Smooth muscle cell (in vitro differentiated cells): Measurements from ENCODE around the gene MPP3. TPM values are rescaled to one million over a fixed set of nuclear protein-coding genes. Genes with fewer than 3 reads are reported as not detected.

Experiments
- DNase-seq: peaks from one replicate; lab custom pipeline; 2025; ENCODE audit not compliant: unreplicated experiment; lab: John Stamatoyannopoulos, UW
- H2AFZ ChIP-seq: fragments of 200-600 bp; sonication (generic); 2 replicates; pipeline ENCODE4 v1.6.0; 2016; ENCODE audit warnings: antibody characterized with exemption, low read depth, mild to moderate bottlenecking
- H3F3A ChIP-seq: fragments of 200-600 bp; sonication (generic); 2 replicates; pipeline ENCODE4 v1.6.0; 2017; ENCODE audit warnings: antibody characterized with exemption, low read depth
- H3K27ac ChIP-seq: fragments of 200-600 bp; sonication (generic); 2 replicates; pipeline ENCODE4 v1.5.1; 2016; ENCODE audit warnings: low read depth, mild to moderate bottlenecking
- H3K27me3 ChIP-seq: fragments of 200-600 bp; sonication (generic); 2 replicates; pipeline ENCODE4 v1.6.1; 2016; ENCODE audit warnings: low read depth, mild to moderate bottlenecking
- H3K36me3 ChIP-seq: fragments of 200-600 bp; sonication (generic); 2 replicates; pipeline ENCODE4 v1.5.1; 2016; ENCODE audit warnings: low read depth
- H3K4me1 ChIP-seq: fragments of 200-600 bp; sonication (generic); 2 replicates; pipeline ENCODE4 v1.5.1; 2016; ENCODE audit warnings: low read depth
- H3K4me2 ChIP-seq: fragments of 200-600 bp; sonication (generic); 2 replicates; pipeline ENCODE4 v1.6.0; 2016; ENCODE audit warnings: mild to moderate bottlenecking
- H3K4me3 ChIP-seq: fragments of 200-600 bp; sonication (generic); 2 replicates; pipeline ENCODE4 v1.5.1; 2016; ENCODE audit warnings: mild to moderate bottlenecking
- H3K79me2 ChIP-seq: fragments of 200-600 bp; sonication (generic); 2 replicates; pipeline ENCODE4 v1.6.0; 2016; ENCODE audit warnings: low read depth, mild to moderate bottlenecking
- H3K9ac ChIP-seq: fragments of 200-600 bp; sonication (generic); 2 replicates; pipeline ENCODE4 v1.6.0; 2016; ENCODE audit warnings: low read depth
- H3K9me3 ChIP-seq: fragments of 200-600 bp; sonication (generic); replicated peaks from 2 replicates; pipeline ENCODE4 v1.5.1; 2016; ENCODE audit warnings: low read depth
- H4K20me1 ChIP-seq: fragments of 200-600 bp; sonication (generic); 2 replicates; pipeline ENCODE4 v1.6.0; 2016; ENCODE audit warnings: low read depth
- CTCF ChIP-seq: fragments of 200-600 bp; sonication (generic); IDR thresholded peaks from 2 replicates; pipeline ENCODE4 v1.5.1; 2017; ENCODE audit warnings: borderline replicate concordance, mild to moderate bottlenecking, antibody characterized with exemption; ENCODE audit not compliant: insufficient read depth, poor library complexity, severe bottlenecking
- WGBS: methylation state at CpG from one replicate; pipeline ENCODE4 v1.1.7; 2016; ENCODE audit warnings: low lambda C conversion rate; 5-methylcytosine and 5-hydroxymethylcytosine counted together
- polyA plus RNA-seq: library from polyadenylated mRNA; unstranded; fragments of >200 nt; fragmentation: Nextera tagmentation; extraction: Ambion mirVana; gene quantifications from 2 replicates; pipeline ENCODE4 v1.2.1, GENCODE V29; 2016
- total RNA-seq: library from RNA; depleted of rRNA; stranded (reverse); fragments of >200 nt; gene quantifications from 2 replicates; pipeline ENCODE4 v1.2.3, GENCODE V29; 2014

The MPP3 gene
- total and polyA plus RNA-seq, 2 experiments from 2014 or later, result 6.7 to 8.1 TPM

GRCh38 chr17:43816336-43817320 lies 16.3 kb downstream of the MPP3 start:
- no peak overlapping the region for H3K4me2 ChIP-seq
- TF ChIP-seq CTCF, result no peak
- no peaks in the 10 kb centered on the region for H3K79me2 ChIP-seq
- no peaks in the 10 kb centered on the region for H3K4me1 ChIP-seq
- no peaks in the 10 kb centered on the region for H3K36me3 ChIP-seq
- no peak for DNase-seq
- no peaks in the 10 kb centered on the region for H3K27me3 ChIP-seq
- H3K9me3 ChIP-seq, result no peaks in the 10 kb centered on the region
- H4K20me1 ChIP-seq, result no peaks in the 10 kb centered on the region
- no peaks in the 10 kb centered on the region for H3F3A ChIP-seq
- no peak overlapping the region for H3K27ac ChIP-seq
- WGBS, result 95% methylated on average over 24 of the region's 24 CpGs
- no peak overlapping the region for H3K4me3 ChIP-seq
- no peak overlapping the region for H2AFZ ChIP-seq
- H3K9ac ChIP-seq, result no peak overlapping the region

DNA sequence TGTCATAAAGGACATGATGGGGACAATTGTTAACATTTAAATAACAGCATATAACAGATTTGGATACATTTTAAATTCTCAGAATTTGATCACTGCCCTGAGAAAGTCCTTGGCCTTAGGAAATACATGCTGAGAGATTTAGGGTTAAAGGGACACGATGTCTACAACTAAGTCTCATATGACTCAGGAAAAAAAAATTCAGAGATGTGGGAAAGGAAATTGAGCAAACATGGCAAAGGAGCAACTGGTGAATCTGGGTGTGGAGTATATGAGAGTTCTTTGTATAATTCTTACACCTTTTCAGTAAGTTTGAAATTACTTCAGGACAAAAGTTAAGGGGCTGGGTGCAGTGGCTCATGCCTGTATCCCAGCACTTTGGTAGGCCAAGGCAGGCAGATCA lies 18.2 kb downstream of the MPP3 start:
- no peak overlapping the region for H3K27ac ChIP-seq
- H3F3A ChIP-seq, result no peaks in the 10 kb centered on the region
- H3K4me1 ChIP-seq, result no peaks in the 10 kb centered on the region
- no peak for DNase-seq
- H3K9ac ChIP-seq, result no peak overlapping the region
- H2AFZ ChIP-seq, result no peak overlapping the region
- peak overlapping the region; percentile 25 for H3K4me2 ChIP-seq
- H3K4me3 ChIP-seq, result no peak overlapping the region
- no peaks in the 10 kb centered on the region for H3K27me3 ChIP-seq
- H3K79me2 ChIP-seq, result no peaks in the 10 kb centered on the region
- no peaks in the 10 kb centered on the region for H3K9me3 ChIP-seq
- H3K36me3 ChIP-seq, result no peaks in the 10 kb centered on the region
- no peak for TF ChIP-seq CTCF
- no peaks in the 10 kb centered on the region for H4K20me1 ChIP-seq
- WGBS, result 3% methylated on average over 1 of the region's 1 CpG

DNA sequence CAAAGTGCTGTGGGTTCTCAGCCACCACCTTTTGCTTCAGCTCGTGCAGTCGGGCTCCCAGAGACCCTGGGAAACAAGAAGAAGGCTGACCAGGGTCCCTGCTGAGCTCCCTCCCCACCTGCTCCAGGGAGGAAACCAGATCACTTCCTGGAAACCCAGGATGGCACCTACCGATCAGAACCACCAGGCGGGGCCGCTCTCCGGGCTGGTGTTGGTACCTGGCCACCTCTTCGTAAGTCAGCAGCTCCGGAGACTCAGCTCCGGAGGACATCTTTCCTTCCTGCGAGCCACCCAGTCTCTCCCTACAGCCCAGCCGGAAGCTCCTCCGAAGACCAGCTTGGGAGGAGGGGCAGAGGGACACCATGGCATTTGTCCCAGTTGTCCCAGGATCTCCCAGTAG lies 18.9 kb downstream of the MPP3 start:
- 85% methylated on average over 12 of the region's 12 CpGs for WGBS
- no peak for TF ChIP-seq CTCF
- H3K4me2 ChIP-seq, result no peak overlapping the region

DNA sequence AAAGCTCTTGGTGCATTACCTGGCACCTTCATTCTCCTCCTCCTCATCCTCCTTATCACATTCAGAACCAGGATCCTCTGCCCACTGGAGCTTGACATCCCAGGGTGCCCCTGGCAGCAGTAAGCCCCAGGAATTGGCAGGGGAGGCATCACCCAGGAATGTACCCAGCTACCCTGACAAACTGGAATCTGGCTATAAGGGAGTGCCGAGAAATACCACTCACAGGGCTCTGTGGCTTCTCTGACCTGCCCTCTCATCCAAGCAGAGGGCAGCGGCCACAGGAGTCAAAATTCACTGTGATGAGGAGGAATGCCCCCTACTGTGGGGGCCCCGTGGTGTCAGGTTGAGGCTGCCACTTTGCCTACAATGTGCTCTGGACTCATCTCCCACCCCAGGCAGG lies 19.6 kb downstream of the MPP3 start:
- Histone ChIP-seq H3F3A (no peaks in the 10 kb centered on the region), H3K4me2 (no peak overlapping the region), H3K4me3 (no peak overlapping the region), H4K20me1 (no peaks in the 10 kb centered on the region), H3K27me3 (no peaks in the 10 kb centered on the region), H2AFZ (no peak overlapping the region), H3K4me1 (no peaks in the 10 kb centered on the region), H3K79me2 (no peaks in the 10 kb centered on the region), H3K9ac (no peak overlapping the region), H3K27ac (no peak overlapping the region), H3K9me3 (no peaks in the 10 kb centered on the region), H3K36me3 (no peaks in the 10 kb centered on the region)
- no peak for DNase-seq
- WGBS, result 87% methylated on average over 3 of the region's 3 CpGs
- TF ChIP-seq CTCF, result no peak

More for the DNA sequence above, 18.9 kb downstream of the MPP3 start:
- Histone ChIP-seq H3F3A (no peaks in the 10 kb centered on the region), H3K4me1 (no peaks in the 10 kb centered on the region), H3K27ac (no peak overlapping the region), H2AFZ (no peak overlapping the region), H3K36me3 (no peaks in the 10 kb centered on the region), H3K27me3 (no peaks in the 10 kb centered on the region), H3K79me2 (no peaks in the 10 kb centered on the region), H3K4me3 (no peak overlapping the region), H3K9me3 (no peaks in the 10 kb centered on the region), H4K20me1 (no peaks in the 10 kb centered on the region), H3K9ac (no peak overlapping the region)
- DNase-seq, result no peak
